IMR-90 (cell line): ENCODE data around the gene BCL7A. TPM values are rescaled to one million over a fixed set of nuclear protein-coding genes. Genes with fewer than 3 reads are reported as not detected.

Source experiments
- ATAC-seq: fragments of 200-7000 bp; cut with Tn5 transposase; 2 replicates; pipeline ENCODE4 v1.9.1; 2020; ENCODE audit warnings: low read depth, mild to moderate bottlenecking, moderate library complexity
- BruUV-seq: library from RNA; stranded (reverse); fragments of 400-500 nt; replicated peaks from 2 replicates; lab custom pipeline; 2021; lab: Mats Ljungman, UMichigan
- CTCF ChIA-PET: fragments of 300-600 bp; formaldehyde crosslinking; extraction: SDS; loops from one replicate; lab custom pipeline; 2021; ENCODE audit warnings: antibody characterized with exemption; lab: Yijun Ruan, JAX
- POLR2A ChIA-PET: fragments of 300-600 bp; sonication (Branson Sonifier 250); formaldehyde crosslinking; loops from one replicate; lab custom pipeline; 2022; ENCODE audit warnings: antibody characterized with exemption; ENCODE audit not compliant: unreplicated experiment; lab: Charles Lee
- DNase-seq: peaks from one replicate; pipeline ENCODE4 v3.0.0; 2013
- H2AFZ ChIP-seq: replicated peaks from 2 replicates; pipeline ENCODE3; 2013; ENCODE audit warnings: low read length, mild to moderate bottlenecking; ENCODE audit not compliant: poor library complexity
- H2AK5ac ChIP-seq: 2 replicates; pipeline ENCODE4 v1.6.1; 2013; ENCODE audit warnings: low read depth, low read length, inconsistent platforms
- H2AK9ac ChIP-seq: replicated peaks from 2 replicates; pipeline ENCODE3; 2013; ENCODE audit warnings: mild to moderate bottlenecking, low read depth, low read length, moderate library complexity; ENCODE audit not compliant: poor library complexity
- H2BK120ac ChIP-seq: 2 replicates; pipeline ENCODE4 v1.6.1; 2013; ENCODE audit warnings: low read depth, low read length, inconsistent platforms
- H2BK15ac ChIP-seq: 3 replicates; pipeline ENCODE4 v1.6.1; 2013; ENCODE audit warnings: low read depth, low read length, inconsistent platforms
- H2BK20ac ChIP-seq: 2 replicates; pipeline ENCODE4 v1.6.1; 2013; ENCODE audit warnings: low read depth, mild to moderate bottlenecking, inconsistent platforms, low read length, moderate library complexity
- H2BK5ac ChIP-seq: 2 replicates; pipeline ENCODE4 v1.6.1; 2013; ENCODE audit warnings: mild to moderate bottlenecking, low read depth, low read length, inconsistent platforms; ENCODE audit not compliant: poor library complexity, severe bottlenecking
- H3K14ac ChIP-seq: replicated peaks from 2 replicates; pipeline ENCODE4 v1.6.1; 2013; ENCODE audit warnings: low read depth, low read length, inconsistent platforms
- H3K18ac ChIP-seq: 2 replicates; pipeline ENCODE4 v1.6.1; 2013; ENCODE audit warnings: low read depth, low read length, control low read depth
- H3K23ac ChIP-seq: 2 replicates; pipeline ENCODE4 v1.6.1; 2013; ENCODE audit warnings: low read depth, low read length, inconsistent platforms
- H3K27ac ChIP-seq: 2 replicates; pipeline ENCODE4 v1.5.1; 2013; ENCODE audit warnings: mild to moderate bottlenecking, control low read depth, low read length; ENCODE audit not compliant: insufficient read depth
- H3K27me3 ChIP-seq: 2 replicates; pipeline ENCODE4 v1.6.1; 2013; ENCODE audit warnings: low read length; ENCODE audit not compliant: control insufficient read depth, insufficient read depth
- H3K36me3 ChIP-seq: 2 replicates; pipeline ENCODE4 v1.6.1; 2013; ENCODE audit warnings: low read length, mixed read lengths; ENCODE audit not compliant: control insufficient read depth, insufficient read depth
- H3K4ac ChIP-seq: 2 replicates; pipeline ENCODE4 v1.6.1; 2013; ENCODE audit warnings: low read depth, low read length, inconsistent platforms
- H3K4me1 ChIP-seq: 2 replicates; pipeline ENCODE4 v1.6.1; 2013; ENCODE audit warnings: low read length, mixed read lengths; ENCODE audit not compliant: control insufficient read depth, insufficient read depth
- H3K4me2 ChIP-seq: 2 replicates; pipeline ENCODE4 v1.6.1; 2013; ENCODE audit warnings: low read depth, mild to moderate bottlenecking, control low read depth, low read length, moderate library complexity
- H3K4me3 ChIP-seq: 2 replicates; pipeline ENCODE4 v1.5.1; 2013; ENCODE audit warnings: low read depth, mild to moderate bottlenecking, control low read depth, low read length, moderate library complexity; ENCODE audit not compliant: insufficient read depth
- H3K56ac ChIP-seq: 2 replicates; pipeline ENCODE4 v1.6.1; 2013; ENCODE audit warnings: low read length, inconsistent platforms; ENCODE audit not compliant: insufficient read depth; ENCODE audit errors: extremely low read depth
- H3K79me1 ChIP-seq, 2 experiments: 2 replicates each; pipeline ENCODE4 v1.6.1; 2013; ENCODE audit warnings: low read length in 2 of 2, inconsistent platforms in 1 of 2, low read depth in 1 of 2
- H3K9ac ChIP-seq: 2 replicates; pipeline ENCODE4 v1.6.1; 2013; ENCODE audit warnings: low read depth, low read length, control low read depth
- H3K9me1 ChIP-seq: 2 replicates; pipeline ENCODE4 v1.6.1; 2013; ENCODE audit warnings: low read length, inconsistent platforms; ENCODE audit not compliant: insufficient read depth
- H3K9me3 ChIP-seq: 2 replicates; pipeline ENCODE4 v1.6.1; 2013; ENCODE audit warnings: low read length; ENCODE audit not compliant: control insufficient read depth, insufficient read depth
- H4K20me1 ChIP-seq: 2 replicates; pipeline ENCODE4 v1.6.1; 2013; ENCODE audit warnings: low read length, inconsistent platforms; ENCODE audit not compliant: insufficient read depth
- H4K5ac ChIP-seq: 2 replicates; pipeline ENCODE4 v1.6.1; 2013; ENCODE audit warnings: mild to moderate bottlenecking, low read depth, low read length, control low read depth
- H4K8ac ChIP-seq, 2 experiments: 2 replicates each; pipeline ENCODE4 v1.6.1; 2013; ENCODE audit warnings: low read depth in 2 of 2, low read length in 2 of 2, control low read depth in 1 of 2, inconsistent platforms in 1 of 2
- H4K91ac ChIP-seq: 2 replicates; pipeline ENCODE4 v1.6.1; 2013; ENCODE audit warnings: low read depth, low read length, inconsistent platforms; ENCODE audit not compliant: insufficient read depth
- BHLHE40 ChIP-seq: fragments of 150-350 bp; IDR thresholded peaks from 2 replicates; pipeline ENCODE4 v1.6.1; 2016; ENCODE audit warnings: mild to moderate bottlenecking, low read depth, low read length
- CEBPB ChIP-seq: IDR thresholded peaks from 2 replicates; pipeline ENCODE4 v1.6.1; 2012; ENCODE audit warnings: low read depth, low read length, improper control_type of control experiment
- CTCF ChIP-seq: conservative IDR thresholded peaks from 2 replicates; pipeline ENCODE4 v1.5.1; 2012; ENCODE audit warnings: mild to moderate bottlenecking, low read depth, low read length, improper control_type of control experiment
- ELK1 ChIP-seq: fragments of 150-350 bp; IDR thresholded peaks from 2 replicates; pipeline ENCODE4 v1.6.1; 2016; ENCODE audit warnings: low read depth, mild to moderate bottlenecking, low read length, moderate library complexity, borderline replicate concordance
- FOS ChIP-seq: fragments of 150-350 bp; IDR thresholded peaks from 2 replicates; pipeline ENCODE4 v1.6.1; 2016; ENCODE audit warnings: low read depth, low read length
- MAFK ChIP-seq: IDR thresholded peaks from 2 replicates; pipeline ENCODE4 v1.6.1; 2012; ENCODE audit warnings: low read depth, low read length, improper control_type of control experiment
- MAZ ChIP-seq: IDR thresholded peaks from 2 replicates; pipeline ENCODE4 v1.6.1; 2012; ENCODE audit warnings: low read depth, mild to moderate bottlenecking, low read length, improper control_type of control experiment, moderate library complexity, borderline replicate concordance
- MXI1 ChIP-seq: IDR thresholded peaks from 2 replicates; pipeline ENCODE4 v1.6.1; 2012; ENCODE audit warnings: low read depth, mild to moderate bottlenecking, low read length, moderate library complexity, borderline replicate concordance
- NFE2L2 ChIP-seq: fragments of 150-350 bp; IDR thresholded peaks from 2 replicates; pipeline ENCODE4 v1.6.1; 2016; ENCODE audit warnings: low read depth, mild to moderate bottlenecking, low read length
- POLR2A ChIP-seq: IDR thresholded peaks from 2 replicates; pipeline ENCODE4 v1.6.1; 2012; ENCODE audit warnings: mild to moderate bottlenecking, low read depth, low read length
- RAD21 ChIP-seq: IDR thresholded peaks from 2 replicates; pipeline ENCODE4 v1.6.1; 2012; ENCODE audit warnings: low read length, improper control_type of control experiment
- RCOR1 ChIP-seq: IDR thresholded peaks from 2 replicates; pipeline ENCODE4 v1.6.1; 2012; ENCODE audit warnings: mild to moderate bottlenecking, low read length, improper control_type of control experiment; ENCODE audit not compliant: insufficient replicate concordance
- RFX5 ChIP-seq: IDR thresholded peaks from 2 replicates; pipeline ENCODE4 v1.8.0; 2012; ENCODE audit warnings: low read depth, mild to moderate bottlenecking, low read length, moderate library complexity
- WGBS, 2 experiments: methylation state at CpG; one replicate each; pipeline versions ENCODE4 v1.1.5 to v1.1.7; 2013; ENCODE audit warnings: missing lambda C conversion rate in 2 of 2; ENCODE audit not compliant: insufficient read length in 1 of 2; ENCODE audit errors: extremely low coverage in 2 of 2; 5-methylcytosine and 5-hydroxymethylcytosine counted together
- dilution Hi-C: fragments of 300-500 bp; cut with HindIII; formaldehyde crosslinking; loops from one replicate; pipeline ENCODE4 v1.14.3; 2018; ENCODE audit warnings: low sequenced_read_pairs; ENCODE audit not compliant: unreplicated experiment
- in situ Hi-C: fragments of 300-500 bp; cut with MboI; formaldehyde crosslinking; loops from 3 replicates; pipeline ENCODE4 v1.14.3; 2019; ENCODE audit warnings: low sequenced_read_pairs, inconsistent platforms, mixed read lengths
- intact Hi-C: fragments of 100-400 bp; cut with micrococcal nuclease; formaldehyde crosslinking; loops from 2 replicates; pipeline ENCODE4 v1.10.0; 2022
- polyA plus RNA-seq, 3 experiments: library from polyadenylated mRNA; depleted of rRNA; stranded (reverse); fragments of >200 nt; gene quantifications; 2 replicates each; pipeline ENCODE4 v1.2.3, GENCODE V29; 2012; ENCODE audit warnings: low replicate concordance in 1 of 3
- total RNA-seq: library from RNA; depleted of rRNA; stranded (reverse); fragments of >200 nt; gene quantifications from 2 replicates; pipeline ENCODE4 v1.2.3, GENCODE V29; 2012
- TF ChIP-seq, protein P1 (sequence below): fragments of 150-350 bp; IDR thresholded peaks from 2 replicates; pipeline ENCODE4 v1.6.1; 2017; ENCODE audit warnings: mild to moderate bottlenecking, antibody characterized with exemption, low read length, low read depth

Gene BCL7A
- total and polyA plus RNA-seq, 2 of the 4 experiments (the other 2 are of a cell fraction) = 5.6 to 7.9 TPM

GRCh38 chr12:122079532-122080081 is 57.9 kb downstream of the BCL7A start:
- H3K56ac ChIP-seq = peak overlapping the region; percentile 17; the same call in 1 of the 2 replicates
- peak overlapping the region; percentile 74 for H2AK5ac ChIP-seq
- H3K36me3 ChIP-seq = peaks cover 7% of the 10 kb centered on the region; the same call in 1 of the 2 replicates
- H3K18ac ChIP-seq = peak overlapping the region; percentile 32; the same call in 1 of the 2 replicates
- H3K79me1 ChIP-seq = peaks cover 13 to 53% of the 10 kb centered on the region in 2 experiments; a peak in 3 of 4 replicates
- peak overlapping the region; percentile 8 for H2BK5ac ChIP-seq
- H3K9ac ChIP-seq = peak overlapping the region; percentile 88
- ATAC-seq (no peak), DNase-seq (no peak)
- 0 out of 2 replicates have a peak overlapping the region, but pooled peaks have one; percentile 5 for H4K91ac ChIP-seq
- H3K9me3 ChIP-seq = no peaks in the 10 kb centered on the region
- H2BK15ac ChIP-seq = 0 out of 3 replicates have a peak overlapping the region, but pooled peaks have one; percentile 15
- WGBS, 2 experiments = 0% methylated on average over 1 of the region's 13 CpGs; no CpG with 5 or more reads in 1 of the 2 experiments
- peak overlapping the region; percentile 96 for H2AFZ ChIP-seq
- H4K20me1 ChIP-seq = peaks cover 40% of the 10 kb centered on the region
- H2AK9ac ChIP-seq = peak overlapping the region; percentile 56
- peak overlapping the region in 1 of 2 experiments; percentile 3; a peak in 2 of 4 replicates for H4K8ac ChIP-seq
- H3K27me3 ChIP-seq = peaks cover 4% of the 10 kb centered on the region; the same call in 1 of the 2 replicates
- 0 out of 2 replicates have a peak overlapping the region, but pooled peaks have one; percentile 14 for H2BK20ac ChIP-seq
- ChIA-PET CTCF (interaction anchor here (1.7 kb wide), 1 partner anchor 44 kb away, joined by 7 read pairs; no protein-coding TSS in a partner anchor), POLR2A (interaction anchor here (0.5 kb wide), 1 partner anchor 10 kb away, joined by 4 read pairs; no protein-coding TSS in a partner anchor)
- 0 out of 2 replicates have a peak, but pooled peaks cover 10% of the 10 kb centered on the region for H3K9me1 ChIP-seq
- peak overlapping the region; percentile 47; the same call in 1 of the 2 replicates for H2BK120ac ChIP-seq
- no TSS peak for BruUV-seq
- intact Hi-C loops = no loop called here
- TF ChIP-seq RFX5 (no peak), FOS (no peak), MXI1 (0 out of 2 replicates have a peak, but pooled peaks have one; percentile 20), ELK1 (no peak), RAD21 (no peak), MAZ (no peak), RCOR1 (no peak), MAFK (no peak), BHLHE40 (no peak), CTCF (no peak), POLR2A (no peak), NFE2L2 (no peak), CEBPB (peak; percentile 68)
- TF ChIP-seq, protein P1, sequence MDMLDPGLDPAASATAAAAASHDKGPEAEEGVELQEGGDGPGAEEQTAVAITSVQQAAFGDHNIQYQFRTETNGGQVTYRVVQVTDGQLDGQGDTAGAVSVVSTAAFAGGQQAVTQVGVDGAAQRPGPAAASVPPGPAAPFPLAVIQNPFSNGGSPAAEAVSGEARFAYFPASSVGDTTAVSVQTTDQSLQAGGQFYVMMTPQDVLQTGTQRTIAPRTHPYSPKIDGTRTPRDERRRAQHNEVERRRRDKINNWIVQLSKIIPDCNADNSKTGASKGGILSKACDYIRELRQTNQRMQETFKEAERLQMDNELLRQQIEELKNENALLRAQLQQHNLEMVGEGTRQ = no peak
- H3K4me2 ChIP-seq = peak overlapping the region; percentile 76
- H3K27ac ChIP-seq = peak overlapping the region; percentile 39
- H3K23ac ChIP-seq = peak overlapping the region; percentile 75
- in situ Hi-C loops = no loop called here
- dilution Hi-C loops = no loop called here
- peaks cover 10% of the 10 kb centered on the region for H3K4me1 ChIP-seq
- peak overlapping the region; percentile 79 for H3K14ac ChIP-seq
- peak overlapping the region; percentile 86 for H3K4me3 ChIP-seq
- H4K5ac ChIP-seq = peak overlapping the region; percentile 30
- peak overlapping the region; percentile 1 for H3K4ac ChIP-seq
